ENCODE measurements around the gene GPR152.
A peak's percentile ranks its signal among the peaks of the same experiment; 100 is the strongest.

Gene GPR152

GRCh38 chr11:67415501-67416304 lies 36.8 kb downstream of the GPR152 start, which contains the start of gene CARNS1:
CARNS1 (plus strand) TSS chr11:67415678; CDS start chr11:67416200, 522 bp downstream.
- Histone ChIP-seq H2AFZ (ENCODE audit: low read length) (no peak within 1 kb of the TSS), H3K9me3 (replicated peaks in 1 of 2; ENCODE audit: control insufficient read depth in 2 of 2, insufficient read depth in 1 of 2, low read depth in 1 of 2, low read length in 2 of 2) (no peaks in the 10 kb centered on the region), H3K18ac (ENCODE audit: low read length) (peak within 1 kb of the TSS; percentile 85), H3K23ac (ENCODE audit: low read depth, low read length, poor library complexity) (peak within 1 kb of the TSS; percentile 77), H3K4me3 (ENCODE audit: low read length in 2 of 2) (peak within 1 kb of the TSS in 1 of 2 donors; percentile 67), H2BK12ac (ENCODE audit: low read length) (no peak within 1 kb of the TSS), H3K27me3 (ENCODE audit: control insufficient read depth in 3 of 3, insufficient read depth in 3 of 3, low read depth in 1 of 3, low read length in 3 of 3) (peaks cover 0 to 27% (median 2%) of the 10 kb centered on the region in 3 experiments), H3K9ac (ENCODE audit: low read depth, low read length, poor library complexity) (peak within 1 kb of the TSS; percentile 17), H2BK120ac (ENCODE audit: low read depth, low read length) (no peak within 1 kb of the TSS), H4K8ac (ENCODE audit: low read depth, low read length) (no peak within 1 kb of the TSS), H3K4me1 (ENCODE audit: control insufficient read depth in 2 of 2, insufficient read depth in 1 of 2, low read depth in 1 of 2, low read length in 2 of 2) (peaks cover 10 to 22% of the 10 kb centered on the region in 2 donors), H3K4me2 (ENCODE audit: insufficient read depth, low read length, poor library complexity, severe bottlenecking) (peak within 1 kb of the TSS; percentile 52), H3K14ac (ENCODE audit: low read length) (no peak within 1 kb of the TSS), H3K4ac (ENCODE audit: low read length) (no peak within 1 kb of the TSS), H3K79me1 (ENCODE audit: low read depth, low read length) (peaks cover 2% of the 10 kb centered on the region), H3K27ac (replicated peaks; ENCODE audit: low read length) (no peak within 1 kb of the TSS), H2BK5ac (ENCODE audit: low read length) (no peak within 1 kb of the TSS), H2AK5ac (ENCODE audit: low read depth, low read length) (peak within 1 kb of the TSS; percentile 66), H4K91ac (ENCODE audit: low read depth, low read length, poor library complexity) (no peak within 1 kb of the TSS), H2BK15ac (ENCODE audit: low read length) (no peak within 1 kb of the TSS), H3K36me3 (replicated peaks in 1 of 2; ENCODE audit: control insufficient read depth in 2 of 2, insufficient read depth in 2 of 2, low read length in 2 of 2) (no peaks in the 10 kb centered on the region)
- WGBS, 2 donors (ENCODE audit: extremely low coverage in 2 of 2, insufficient read length in 2 of 2, insufficient replicate concordance in 1 of 2) = no CpG with 5 or more reads among the region's 67 CpGs
- no peak for DNase-seq (ENCODE audit: low spot score)

DNA sequence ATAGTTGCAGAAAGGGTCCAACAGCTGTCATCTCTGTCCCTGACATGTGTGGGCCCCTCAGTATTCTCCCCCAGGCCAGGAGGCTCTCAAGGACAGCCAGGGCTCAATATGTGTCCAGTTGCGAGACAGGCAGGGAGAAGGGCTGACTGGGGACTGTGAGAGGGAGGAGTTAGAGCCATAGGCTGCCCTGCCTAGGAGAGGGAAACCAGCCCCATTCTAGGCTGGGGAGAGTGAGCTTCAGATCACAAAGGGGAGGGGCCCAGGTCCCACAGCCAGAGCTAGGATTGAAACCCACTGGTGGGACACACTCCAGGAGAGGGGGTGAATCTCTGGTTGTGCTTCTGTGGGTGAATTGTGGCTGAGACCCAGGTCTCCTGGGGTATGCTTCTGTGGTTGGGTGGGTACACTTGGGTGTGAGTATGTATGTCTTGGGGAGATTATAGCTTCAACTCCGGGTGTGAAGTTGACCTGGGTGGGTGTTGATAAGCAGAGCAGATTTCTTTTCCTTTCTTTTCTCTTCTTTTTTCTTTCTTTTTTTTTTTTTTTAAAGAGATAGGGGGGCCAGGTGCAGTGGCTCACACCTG lies 39.2 kb downstream of the GPR152 start:
- H3K4me3 ChIP-seq (ENCODE audit: low read length in 2 of 2) = no peak overlapping the region
- peaks cover 2% of the 10 kb centered on the region for H3K79me1 ChIP-seq (ENCODE audit: low read depth, low read length)
- no peaks in the 10 kb centered on the region for H3K36me3 ChIP-seq (replicated peaks in 1 of 2; ENCODE audit: control insufficient read depth in 2 of 2, insufficient read depth in 2 of 2, low read length in 2 of 2)
- H3K27ac ChIP-seq (replicated peaks; ENCODE audit: low read length) = no peak overlapping the region
- no peak overlapping the region for H2BK5ac ChIP-seq (ENCODE audit: low read length)
- H3K4ac ChIP-seq (ENCODE audit: low read length) = no peak overlapping the region
- no CpG with 5 or more reads among the region's 2 CpGs for WGBS, 2 donors (ENCODE audit: extremely low coverage in 2 of 2, insufficient read length in 2 of 2, insufficient replicate concordance in 1 of 2)
- H2BK15ac ChIP-seq (ENCODE audit: low read length) = no peak overlapping the region
- no peak overlapping the region for H3K4me2 ChIP-seq (ENCODE audit: insufficient read depth, low read length, poor library complexity, severe bottlenecking)
- H3K18ac ChIP-seq (ENCODE audit: low read length) = no peak overlapping the region
- peaks cover 0 to 18% (median 2%) of the 10 kb centered on the region in 3 experiments for H3K27me3 ChIP-seq (ENCODE audit: control insufficient read depth in 3 of 3, insufficient read depth in 3 of 3, low read depth in 1 of 3, low read length in 3 of 3)
- DNase-seq (ENCODE audit: low spot score) = no peak
- H3K23ac ChIP-seq (ENCODE audit: low read depth, low read length, poor library complexity) = no peak overlapping the region
- no peak overlapping the region for H2BK120ac ChIP-seq (ENCODE audit: low read depth, low read length)
- H2AK5ac ChIP-seq (ENCODE audit: low read depth, low read length) = no peak overlapping the region
- no peak overlapping the region for H4K91ac ChIP-seq (ENCODE audit: low read depth, low read length, poor library complexity)
- no peak overlapping the region for H3K9ac ChIP-seq (ENCODE audit: low read depth, low read length, poor library complexity)
- no peaks in the 10 kb centered on the region for H3K9me3 ChIP-seq (replicated peaks in 1 of 2; ENCODE audit: control insufficient read depth in 2 of 2, insufficient read depth in 1 of 2, low read depth in 1 of 2, low read length in 2 of 2)
- peaks cover 6 to 20% of the 10 kb centered on the region in 2 donors for H3K4me1 ChIP-seq (ENCODE audit: control insufficient read depth in 2 of 2, insufficient read depth in 1 of 2, low read depth in 1 of 2, low read length in 2 of 2)
- H4K8ac ChIP-seq (ENCODE audit: low read depth, low read length) = no peak overlapping the region
- no peak overlapping the region for H3K14ac ChIP-seq (ENCODE audit: low read length)
- H2AFZ ChIP-seq (ENCODE audit: low read length) = no peak overlapping the region
- H2BK12ac ChIP-seq (ENCODE audit: low read length) = no peak overlapping the region

GRCh38 chr11:67412495-67413179 lies 39.9 kb downstream of the GPR152 start:
- Histone ChIP-seq H3K4me1 (ENCODE audit: control insufficient read depth in 2 of 2, insufficient read depth in 1 of 2, low read depth in 1 of 2, low read length in 2 of 2) (peaks cover 6 to 20% of the 10 kb centered on the region in 2 donors), H3K9me3 (replicated peaks in 1 of 2; ENCODE audit: control insufficient read depth in 2 of 2, insufficient read depth in 1 of 2, low read depth in 1 of 2, low read length in 2 of 2) (no peaks in the 10 kb centered on the region), H3K18ac (ENCODE audit: low read length) (peak overlapping the region; percentile 81), H4K8ac (ENCODE audit: low read depth, low read length) (no peak overlapping the region), H3K4ac (ENCODE audit: low read length) (no peak overlapping the region), H2BK120ac (ENCODE audit: low read depth, low read length) (no peak overlapping the region), H2AFZ (ENCODE audit: low read length) (no peak overlapping the region), H3K4me2 (ENCODE audit: insufficient read depth, low read length, poor library complexity, severe bottlenecking) (no peak overlapping the region), H2BK15ac (ENCODE audit: low read length) (peak overlapping the region; percentile 15), H3K4me3 (ENCODE audit: low read length in 2 of 2) (no peak overlapping the region), H2BK12ac (ENCODE audit: low read length) (no peak overlapping the region), H3K36me3 (replicated peaks in 1 of 2; ENCODE audit: control insufficient read depth in 2 of 2, insufficient read depth in 2 of 2, low read length in 2 of 2) (no peaks in the 10 kb centered on the region), H3K79me1 (ENCODE audit: low read depth, low read length) (peaks cover 1% of the 10 kb centered on the region), H3K23ac (ENCODE audit: low read depth, low read length, poor library complexity) (no peak overlapping the region), H3K27ac (replicated peaks; ENCODE audit: low read length) (no peak overlapping the region), H3K27me3 (ENCODE audit: control insufficient read depth in 3 of 3, insufficient read depth in 3 of 3, low read depth in 1 of 3, low read length in 3 of 3) (peaks cover 0 to 18% (median 2%) of the 10 kb centered on the region in 3 experiments), H3K9ac (ENCODE audit: low read depth, low read length, poor library complexity) (no peak overlapping the region), H2BK5ac (ENCODE audit: low read length) (no peak overlapping the region), H4K91ac (ENCODE audit: low read depth, low read length, poor library complexity) (peak overlapping the region; percentile 8), H3K14ac (ENCODE audit: low read length) (peak overlapping the region; percentile 79), H2AK5ac (ENCODE audit: low read depth, low read length) (peak overlapping the region; percentile 44)
- DNase-seq (ENCODE audit: low spot score) = no peak
- no CpG with 5 or more reads among the region's 9 CpGs for WGBS, 2 donors (ENCODE audit: extremely low coverage in 2 of 2, insufficient read length in 2 of 2, insufficient replicate concordance in 1 of 2)

GRCh38 chr11:67411785-67412152 lies 40.8 kb downstream of the GPR152 start:
- Histone ChIP-seq H3K23ac (ENCODE audit: low read depth, low read length, poor library complexity) (no peak overlapping the region), H3K9me3 (replicated peaks in 1 of 2; ENCODE audit: control insufficient read depth in 2 of 2, insufficient read depth in 1 of 2, low read depth in 1 of 2, low read length in 2 of 2) (no peaks in the 10 kb centered on the region), H3K36me3 (replicated peaks in 1 of 2; ENCODE audit: control insufficient read depth in 2 of 2, insufficient read depth in 2 of 2, low read length in 2 of 2) (no peaks in the 10 kb centered on the region), H3K4me1 (ENCODE audit: control insufficient read depth in 2 of 2, insufficient read depth in 1 of 2, low read depth in 1 of 2, low read length in 2 of 2) (peaks cover 6 to 20% of the 10 kb centered on the region in 2 donors), H4K8ac (ENCODE audit: low read depth, low read length) (no peak overlapping the region), H2BK12ac (ENCODE audit: low read length) (no peak overlapping the region), H3K4me3 (ENCODE audit: low read length in 2 of 2) (no peak overlapping the region), H3K27ac (replicated peaks; ENCODE audit: low read length) (no peak overlapping the region), H3K9ac (ENCODE audit: low read depth, low read length, poor library complexity) (no peak overlapping the region), H2AFZ (ENCODE audit: low read length) (no peak overlapping the region), H3K79me1 (ENCODE audit: low read depth, low read length) (peaks cover under 1% of the 10 kb centered on the region), H2AK5ac (ENCODE audit: low read depth, low read length) (peak overlapping the region; percentile 44), H3K27me3 (ENCODE audit: control insufficient read depth in 3 of 3, insufficient read depth in 3 of 3, low read depth in 1 of 3, low read length in 3 of 3) (peaks cover 0 to 16% (median 2%) of the 10 kb centered on the region in 3 experiments), H3K4me2 (ENCODE audit: insufficient read depth, low read length, poor library complexity, severe bottlenecking) (no peak overlapping the region), H4K91ac (ENCODE audit: low read depth, low read length, poor library complexity) (no peak overlapping the region), H2BK15ac (ENCODE audit: low read length) (peak overlapping the region; percentile 60), H3K18ac (ENCODE audit: low read length) (peak overlapping the region; percentile 72), H3K4ac (ENCODE audit: low read length) (no peak overlapping the region), H3K14ac (ENCODE audit: low read length) (no peak overlapping the region), H2BK5ac (ENCODE audit: low read length) (no peak overlapping the region), H2BK120ac (ENCODE audit: low read depth, low read length) (peak overlapping the region; percentile 39)
- no CpG with 5 or more reads among the region's 7 CpGs for WGBS, 2 donors (ENCODE audit: extremely low coverage in 2 of 2, insufficient read length in 2 of 2, insufficient replicate concordance in 1 of 2)
- no peak for DNase-seq (ENCODE audit: low spot score)
